ENCODE data around the gene PTPRD.

GRCh38 chr9:8817335-8817734 is 1795.5 kb downstream of the PTPRD start:
- no peak for TF ChIP-seq SIN3A (IDR thresholded peaks at IDR 0.05; ENCODE audit: borderline replicate concordance, insufficient read depth, low read length)
- TF ChIP-seq TAF1 (IDR thresholded peaks at IDR 0.05; ENCODE audit: borderline replicate concordance, insufficient read depth, low read length) = no peak
- TF ChIP-seq REST (IDR thresholded peaks at IDR 0.05; ENCODE audit: insufficient read depth in 1 of 2, low read depth in 2 of 2, low read length in 2 of 2) = no peak
- TF ChIP-seq POLR2AphosphoS5 (IDR thresholded peaks at IDR 0.05; ENCODE audit: low read depth, low read length) = no peak

Measured in PFSK-1 (cell line).